Raji (cell line): ENCODE data around the gene CD81.

Experiments used
- POLR2A ChIP-seq: IDR thresholded peaks from 2 replicates; pipeline ENCODE4 v1.6.1; 2011; ENCODE audit warnings: low read depth, low read length, control low read depth; ENCODE audit not compliant: insufficient read depth

CD81 gene

GRCh38 chr11:2382936-2383851, 6.1 kb downstream of the CD81 start:
- no peak for TF ChIP-seq POLR2A

DNA sequence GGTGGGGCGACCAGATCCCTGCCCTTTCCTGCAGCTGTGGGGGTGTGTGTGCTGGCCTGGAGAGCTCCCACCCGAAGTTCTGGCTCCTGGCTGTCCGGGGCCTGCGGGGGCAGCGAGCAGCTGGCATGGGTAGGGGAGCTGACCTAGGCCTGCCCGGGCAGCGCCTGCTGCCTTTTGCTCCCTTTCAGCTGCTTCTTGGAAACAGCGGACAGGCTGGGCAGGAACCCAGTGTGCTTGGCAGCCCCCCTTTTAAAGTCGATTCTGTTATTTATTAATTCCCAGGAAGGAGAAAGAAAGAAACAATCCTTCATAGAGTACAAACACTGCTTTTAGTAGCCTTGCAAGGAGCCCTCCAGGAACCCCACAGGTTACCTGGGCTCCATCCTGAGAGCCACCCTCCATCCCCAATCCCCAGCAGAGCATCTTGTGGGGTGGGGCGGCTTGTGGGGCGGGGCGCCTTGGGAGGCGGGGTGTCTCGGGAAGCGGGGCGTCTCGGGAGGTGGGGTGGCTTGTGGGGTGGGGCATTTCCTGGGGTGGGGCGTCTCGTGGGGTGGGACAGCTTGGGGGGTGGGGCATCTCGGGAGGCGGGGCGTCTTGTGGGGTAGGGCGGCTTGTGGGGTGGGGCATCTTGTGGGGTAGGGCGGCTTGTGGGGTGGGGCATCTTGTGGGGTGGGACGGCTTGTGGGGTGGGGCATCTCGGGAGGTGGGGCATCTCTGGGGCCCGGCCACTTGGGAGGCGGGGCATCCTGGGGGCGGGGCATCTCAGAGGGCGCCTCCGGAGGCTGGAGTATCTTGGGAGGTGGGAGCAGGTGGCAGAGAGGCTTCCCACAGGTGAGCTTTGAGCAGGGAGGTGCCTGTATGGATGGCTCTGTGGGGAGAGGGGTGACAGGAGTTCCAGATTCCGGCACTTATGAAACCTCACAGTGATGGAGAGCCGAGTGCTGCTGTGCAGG, 7.0 kb downstream of the CD81 start:
- TF ChIP-seq POLR2A, result peak; percentile 83

- TF ChIP-seq POLR2A, result peak; percentile 83
Measured at GRCh38 chr11:2385156-2386151, 8.3 kb downstream of the CD81 start.

DNA sequence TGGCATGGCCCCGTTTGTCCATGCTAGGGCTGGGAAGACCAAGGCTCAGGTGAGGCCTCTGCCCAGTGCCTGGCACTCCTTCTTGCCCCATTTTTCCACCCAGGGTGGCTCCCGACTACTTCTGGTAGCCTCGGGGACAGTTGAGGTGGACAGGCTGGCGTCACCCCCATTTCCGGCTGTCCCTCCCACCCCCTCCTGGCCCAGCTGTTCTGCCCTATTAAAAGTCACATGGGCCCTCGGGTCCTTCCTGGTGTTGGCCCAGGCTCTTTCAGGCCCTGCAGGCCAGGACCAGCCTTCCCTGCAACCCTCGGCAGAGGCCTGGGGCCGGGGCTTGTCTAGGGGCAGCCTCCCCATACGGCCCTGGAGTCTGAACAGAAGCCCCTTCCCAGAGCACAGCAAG, 9.5 kb downstream of the CD81 start:
- no peak for TF ChIP-seq POLR2A

- peak; percentile 19; the same call in 1 of the 2 replicates for TF ChIP-seq POLR2A
Measured at GRCh38 chr11:2387266-2387987, 10.3 kb downstream of the CD81 start.

DNA sequence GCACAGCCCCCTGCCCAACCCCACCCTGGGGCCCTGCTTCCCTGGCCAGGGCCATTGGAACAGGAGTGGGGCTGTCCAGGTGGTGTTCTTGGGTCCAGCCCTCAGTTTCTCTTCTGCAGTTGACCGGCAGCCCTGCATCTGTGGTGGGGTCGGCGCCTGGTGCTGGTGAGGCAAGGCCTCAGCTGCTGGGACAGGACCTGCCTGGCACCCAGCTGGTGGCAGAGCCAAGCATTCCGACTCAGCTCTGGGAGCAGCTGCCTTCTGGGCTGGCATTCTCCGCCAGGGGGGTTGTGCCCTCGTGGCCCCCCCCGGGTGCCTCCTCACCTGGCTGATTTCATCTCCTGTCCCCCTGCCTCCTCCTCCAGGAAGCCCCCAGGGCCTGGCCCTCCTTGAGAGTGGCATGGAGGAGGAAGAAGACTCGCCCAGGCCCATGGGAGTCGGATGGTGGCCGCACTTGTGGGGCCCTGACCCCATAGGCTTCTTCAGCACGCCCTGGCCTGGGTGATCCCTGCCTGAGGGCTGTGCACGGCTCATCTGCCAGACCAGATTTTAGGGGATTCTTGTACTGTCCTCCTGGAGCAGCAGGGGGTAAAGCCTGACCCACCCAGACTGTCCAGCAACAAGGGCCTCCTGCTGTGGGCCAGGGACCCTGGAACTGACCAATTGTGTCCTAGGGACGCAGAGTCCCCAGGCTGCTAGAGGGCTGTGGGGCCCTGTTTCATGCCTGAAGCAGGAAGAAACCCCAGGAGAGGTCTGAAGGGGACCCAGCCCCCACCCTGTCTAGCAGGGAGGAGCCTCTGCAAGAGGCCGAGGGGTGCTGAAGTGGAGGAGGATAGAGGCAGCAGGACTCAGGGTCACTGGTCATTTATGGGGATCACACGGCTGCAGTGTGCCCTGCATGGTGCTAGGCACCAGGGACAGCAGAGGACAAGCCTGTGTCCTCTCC, 11.6 kb downstream of the CD81 start:
- TF ChIP-seq POLR2A, result no peak

DNA sequence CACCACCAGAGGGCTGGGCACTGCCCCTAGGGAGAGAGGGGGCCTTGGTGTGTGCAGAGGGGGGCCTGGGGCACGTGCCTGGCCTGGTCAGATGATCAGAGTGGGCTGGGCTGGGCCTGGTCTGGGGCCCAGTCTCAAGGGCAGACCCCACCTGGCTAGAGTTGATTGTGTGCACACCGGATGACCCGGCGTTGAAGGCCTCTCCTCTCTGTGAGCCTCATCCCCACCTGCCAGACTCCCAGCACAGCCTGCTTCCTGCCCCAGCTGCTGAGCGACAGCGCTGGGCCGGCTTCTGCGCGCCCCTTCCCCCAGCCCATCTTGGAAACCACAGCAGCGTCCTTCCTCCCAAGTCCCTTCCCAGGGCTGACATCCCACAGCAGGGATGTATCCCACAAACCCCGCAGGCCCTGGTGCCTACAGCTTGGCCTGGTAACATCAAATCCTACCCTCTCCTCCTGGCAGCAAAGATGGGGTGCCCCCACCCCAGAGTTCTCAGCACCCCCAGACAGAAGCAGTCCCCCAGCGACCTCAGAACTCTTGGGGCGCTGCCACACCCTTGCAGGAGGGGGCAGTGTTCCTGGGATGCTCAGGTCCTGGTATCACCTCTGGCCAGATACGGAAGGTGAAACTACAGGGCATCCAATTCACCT, 12.4 kb downstream of the CD81 start:
- no peak for TF ChIP-seq POLR2A

DNA sequence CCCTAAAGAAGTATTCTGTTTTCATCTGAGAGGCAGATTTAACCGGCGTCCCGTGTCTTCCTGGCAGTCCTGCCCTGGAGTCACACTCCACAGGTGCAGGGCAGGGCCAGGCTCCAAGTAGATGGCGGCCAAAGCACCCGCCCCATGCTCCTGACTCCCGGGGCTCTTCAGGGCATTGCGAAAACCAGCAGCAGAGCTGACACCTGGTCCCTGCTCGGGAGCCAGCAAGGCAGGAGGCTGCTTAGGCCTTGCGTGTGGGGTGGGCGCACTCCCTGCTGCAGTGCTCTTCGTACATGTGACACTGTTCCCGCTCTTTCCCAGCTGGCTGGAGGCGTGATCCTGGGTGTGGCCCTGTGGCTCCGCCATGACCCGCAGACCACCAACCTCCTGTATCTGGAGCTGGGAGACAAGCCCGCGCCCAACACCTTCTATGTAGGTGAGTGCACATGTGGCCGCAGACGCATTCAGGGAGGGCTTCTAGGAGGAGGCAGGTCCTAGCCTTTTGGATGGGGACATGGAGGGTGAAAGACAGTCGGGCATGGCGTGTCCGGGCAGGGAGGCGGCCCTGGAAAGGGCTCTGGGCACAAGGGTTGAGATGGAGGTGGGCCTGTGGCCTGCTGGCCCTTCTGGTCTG, 13.1 kb downstream of the CD81 start:
- TF ChIP-seq POLR2A, result no peak

- TF ChIP-seq POLR2A, result no peak
Measured at GRCh38 chr11:2390725-2391151, 13.6 kb downstream of the CD81 start.

DNA sequence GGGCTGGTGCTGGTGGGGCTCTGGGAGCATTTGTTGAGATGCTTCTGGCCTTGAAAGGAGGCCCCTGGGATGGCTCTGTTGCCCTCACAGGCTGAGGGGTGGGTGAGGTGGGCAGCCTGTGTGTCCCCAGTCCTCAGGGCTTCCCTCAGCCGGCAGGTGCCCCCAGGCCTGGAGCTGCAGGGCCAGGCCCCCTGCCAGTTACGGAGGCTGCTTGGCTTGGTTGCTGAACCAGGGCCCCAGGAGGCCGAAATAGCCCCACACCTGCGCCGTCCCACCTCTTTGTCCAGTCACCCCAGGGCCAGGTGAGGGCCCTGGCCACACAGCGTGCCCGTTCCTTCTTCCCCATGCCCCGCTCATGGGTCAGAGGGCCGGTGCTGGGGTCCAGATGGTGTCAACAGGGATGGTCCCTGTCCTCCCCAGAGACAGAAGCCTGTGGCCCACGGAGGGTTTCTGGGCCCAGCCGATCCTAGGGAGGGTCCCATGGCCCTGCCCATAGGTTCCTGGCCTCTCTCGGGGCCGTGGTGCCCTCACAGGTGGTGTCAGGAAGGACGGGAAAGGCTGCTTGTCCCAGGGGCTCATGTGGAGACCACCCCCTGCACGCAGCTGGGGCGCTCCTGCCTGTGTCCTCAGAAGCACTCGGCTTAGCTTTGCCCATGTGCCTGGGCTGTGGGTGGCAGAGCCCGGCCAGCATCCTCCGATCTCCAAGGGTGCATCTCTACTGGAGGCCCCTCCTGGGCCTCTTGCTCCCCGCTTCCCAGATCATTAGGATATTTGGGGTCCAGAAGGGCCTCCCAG, 14.3 kb downstream of the CD81 start:
- TF ChIP-seq POLR2A, result no peak
